HG02970 (cell line): Measurements from ENCODE around the gene INAFM1.
"Not testable (repeated sequence)": the region's sequence is repeated elsewhere in the genome, so short reads cannot be mapped to it uniquely, and the experiment has no call there.

Experiments used
- ATAC-seq: cut with Tn5 transposase; IDR thresholded peaks from one replicate; pipeline ENCODE4 v1.9.1; 2021; ENCODE audit warnings: mild to moderate bottlenecking, moderate library complexity, moderate number of reproducible peaks; ENCODE audit not compliant: unreplicated experiment, low FRiP score

The INAFM1 gene

DNA sequence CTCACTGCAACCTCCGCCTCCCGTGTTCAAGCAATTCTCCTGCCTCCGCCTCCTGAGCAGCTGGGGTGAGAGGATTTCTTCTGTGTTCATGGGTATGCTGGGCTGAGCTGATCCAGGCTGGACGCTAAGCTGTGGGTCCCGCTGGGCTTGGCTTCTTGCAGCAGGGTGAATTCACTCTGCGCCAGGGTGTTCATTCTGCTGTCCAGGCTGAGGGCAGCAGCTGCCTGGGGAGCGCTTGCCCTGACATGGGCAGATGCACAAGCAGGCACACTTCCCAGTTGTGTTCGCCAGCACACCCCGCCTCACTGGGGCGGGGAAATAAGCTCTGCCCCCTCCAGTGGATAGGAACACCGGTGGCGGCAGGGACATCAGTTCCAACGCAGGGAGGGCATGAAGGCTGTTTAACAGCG, 7.3 kb upstream of the INAFM1 start:
- ATAC-seq, result no peak

DNA sequence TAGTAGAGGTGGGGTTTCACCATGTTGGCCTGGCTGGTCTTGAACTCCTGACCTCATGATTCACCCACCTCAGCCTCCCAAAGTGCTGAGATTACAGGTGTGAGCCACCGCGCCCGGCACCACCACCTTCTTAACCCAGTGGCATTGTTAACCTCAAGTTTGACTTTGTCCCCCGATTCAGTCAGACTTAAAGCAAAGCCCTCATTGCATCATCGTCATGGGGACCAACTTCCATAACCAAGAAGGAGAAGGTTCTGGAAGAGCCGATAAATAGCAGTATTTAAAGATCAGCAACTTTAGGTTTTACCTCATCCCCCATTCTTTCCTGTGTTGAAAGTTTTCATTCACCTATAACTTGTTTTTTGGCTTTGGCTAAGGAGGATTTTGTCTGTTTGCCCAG, 6.7 kb upstream of the INAFM1 start:
- no peak for ATAC-seq

DNA sequence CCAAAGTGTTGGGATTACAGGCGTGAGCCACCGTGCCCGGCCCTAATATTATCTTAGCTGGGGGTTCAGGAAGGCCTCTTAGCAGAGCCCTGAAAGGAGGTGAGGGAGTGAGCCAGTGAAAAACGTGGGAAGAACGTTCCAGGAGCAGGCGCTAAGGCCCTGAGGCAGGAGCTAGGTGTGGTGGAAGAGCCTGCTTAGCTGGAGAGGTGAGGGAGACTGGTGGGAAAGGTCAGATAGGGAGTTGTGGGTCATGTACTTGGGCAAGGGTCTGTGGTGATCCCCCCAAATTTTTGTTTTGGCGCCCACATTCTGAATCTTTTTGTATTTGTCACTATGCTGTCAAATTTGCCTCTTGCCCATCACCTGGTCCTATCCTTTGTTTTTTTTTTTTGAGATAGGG, 5.1 kb upstream of the INAFM1 start:
- ATAC-seq, result no peak

DNA sequence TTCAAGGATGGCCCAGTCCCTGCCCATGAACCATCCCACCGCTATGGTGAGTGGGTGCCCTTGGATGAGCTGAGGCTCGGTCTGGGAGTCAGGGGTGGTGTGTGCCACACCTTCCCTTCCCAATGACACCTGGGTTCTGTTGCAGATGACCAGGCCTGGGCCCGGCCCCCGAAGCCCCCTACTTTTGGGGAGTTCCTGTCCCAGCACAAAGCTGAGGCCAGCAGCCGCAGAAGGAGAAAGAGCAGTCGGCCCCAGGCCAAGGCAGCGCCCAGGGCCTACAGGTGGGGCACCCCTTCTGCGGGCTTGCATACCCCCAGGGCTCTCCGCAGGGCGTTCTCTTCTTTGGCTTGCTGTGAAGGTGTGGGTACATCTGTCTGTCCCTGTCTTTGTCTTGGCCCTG, 4.3 kb upstream of the INAFM1 start:
- ATAC-seq, result no peak

DNA sequence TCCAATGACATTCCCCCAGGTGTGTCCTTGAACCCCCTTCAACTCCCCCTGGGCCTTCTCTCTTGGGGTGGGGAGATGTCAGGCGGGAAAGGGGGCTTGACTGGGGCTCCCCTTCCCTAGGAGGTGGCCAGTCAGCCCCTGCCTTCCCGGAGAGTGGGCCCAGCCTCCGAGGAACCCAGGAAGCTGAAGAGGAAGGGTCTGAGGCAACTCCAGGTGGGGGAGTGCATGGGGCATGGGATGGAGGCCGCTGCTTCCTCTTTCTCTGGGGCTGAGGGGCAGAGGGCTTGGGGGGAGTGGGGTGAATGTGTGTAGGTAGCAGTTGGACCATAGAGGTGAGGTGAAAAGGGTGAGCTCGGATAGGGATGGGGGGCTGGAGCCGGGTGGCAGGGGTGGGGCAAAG, 2.7 kb upstream of the INAFM1 start:
- no peak for ATAC-seq

DNA sequence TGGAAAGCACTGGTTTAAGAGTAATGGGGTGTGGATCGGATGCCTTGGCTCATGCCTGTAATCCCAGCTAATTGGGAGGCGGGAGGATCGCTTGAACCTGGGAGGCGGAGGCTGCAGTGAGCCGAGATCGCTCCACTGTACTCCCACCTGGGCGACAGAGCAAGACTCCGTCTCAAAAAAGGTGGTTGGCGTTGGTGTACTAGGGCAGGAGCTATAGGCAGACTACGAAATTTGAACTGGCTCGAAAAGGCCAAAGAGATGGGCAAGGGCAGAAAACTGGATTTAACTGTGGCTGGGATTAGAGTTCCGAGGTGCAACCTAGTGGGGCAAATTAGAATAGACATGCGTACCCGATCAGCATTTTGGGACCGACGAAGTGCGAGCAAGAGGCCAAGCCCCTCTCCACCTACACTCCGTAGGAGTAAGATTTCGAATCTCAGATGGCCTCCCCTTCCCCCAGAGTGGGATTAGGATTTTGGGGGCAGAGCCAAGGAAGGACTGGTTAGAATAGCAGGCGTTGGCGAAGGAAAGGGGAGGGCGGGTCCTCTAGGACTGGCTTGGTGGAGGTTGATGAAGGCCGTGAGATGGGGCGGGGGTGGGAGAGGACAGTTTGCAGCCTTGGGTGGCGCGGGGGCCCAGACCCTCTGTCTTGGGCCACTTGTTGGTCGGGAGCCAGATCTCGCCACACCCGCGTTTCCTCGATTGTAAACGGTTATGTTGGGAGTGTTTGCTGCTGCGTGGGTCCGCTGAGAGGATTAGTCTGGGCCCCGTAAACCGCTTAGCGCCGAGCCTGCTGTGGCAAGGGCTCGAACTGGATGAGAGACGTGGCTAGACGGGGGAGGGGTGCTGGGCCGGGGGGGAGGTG, 2.0 kb upstream of the INAFM1 start:
- ATAC-seq, result no peak

DNA sequence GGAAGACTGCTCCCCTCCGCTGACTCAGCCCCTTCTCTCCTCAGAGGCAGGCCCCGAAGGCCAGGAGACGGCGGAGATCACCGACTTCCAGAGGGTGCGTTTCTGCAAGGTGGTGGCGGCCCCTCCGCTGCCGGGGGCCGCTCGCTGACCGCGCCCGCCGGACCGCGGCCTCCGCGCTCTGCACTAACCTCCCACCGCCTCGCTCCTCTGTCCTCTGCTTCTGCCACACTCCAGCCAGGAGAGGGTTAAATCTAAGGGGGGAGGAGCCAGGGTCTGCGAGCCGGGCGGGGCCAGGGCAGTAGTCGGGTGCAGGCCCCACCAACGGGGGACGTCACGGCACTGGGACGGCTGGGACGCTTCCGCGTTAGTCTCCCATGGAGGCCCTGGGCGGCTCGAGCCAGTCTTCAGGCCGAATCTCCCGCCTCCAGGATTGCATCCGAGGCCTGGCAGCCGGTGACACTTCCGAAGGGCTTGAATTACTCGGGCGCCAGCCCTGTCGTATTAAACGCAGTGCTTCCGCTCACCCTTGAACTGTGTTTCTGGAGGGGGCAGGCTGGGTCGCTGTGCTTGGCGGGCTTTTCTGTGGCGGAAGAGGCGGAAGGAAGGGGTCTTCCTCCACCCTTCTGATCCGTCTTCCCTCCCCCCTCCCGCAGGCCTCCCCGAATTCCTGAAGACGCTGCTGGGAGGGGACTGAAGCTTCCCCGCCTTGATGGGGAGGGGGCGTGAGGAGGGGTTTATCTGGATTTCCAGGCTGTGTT, 1.2 kb upstream of the INAFM1 start:
- ATAC-seq, result peak; percentile 51

DNA sequence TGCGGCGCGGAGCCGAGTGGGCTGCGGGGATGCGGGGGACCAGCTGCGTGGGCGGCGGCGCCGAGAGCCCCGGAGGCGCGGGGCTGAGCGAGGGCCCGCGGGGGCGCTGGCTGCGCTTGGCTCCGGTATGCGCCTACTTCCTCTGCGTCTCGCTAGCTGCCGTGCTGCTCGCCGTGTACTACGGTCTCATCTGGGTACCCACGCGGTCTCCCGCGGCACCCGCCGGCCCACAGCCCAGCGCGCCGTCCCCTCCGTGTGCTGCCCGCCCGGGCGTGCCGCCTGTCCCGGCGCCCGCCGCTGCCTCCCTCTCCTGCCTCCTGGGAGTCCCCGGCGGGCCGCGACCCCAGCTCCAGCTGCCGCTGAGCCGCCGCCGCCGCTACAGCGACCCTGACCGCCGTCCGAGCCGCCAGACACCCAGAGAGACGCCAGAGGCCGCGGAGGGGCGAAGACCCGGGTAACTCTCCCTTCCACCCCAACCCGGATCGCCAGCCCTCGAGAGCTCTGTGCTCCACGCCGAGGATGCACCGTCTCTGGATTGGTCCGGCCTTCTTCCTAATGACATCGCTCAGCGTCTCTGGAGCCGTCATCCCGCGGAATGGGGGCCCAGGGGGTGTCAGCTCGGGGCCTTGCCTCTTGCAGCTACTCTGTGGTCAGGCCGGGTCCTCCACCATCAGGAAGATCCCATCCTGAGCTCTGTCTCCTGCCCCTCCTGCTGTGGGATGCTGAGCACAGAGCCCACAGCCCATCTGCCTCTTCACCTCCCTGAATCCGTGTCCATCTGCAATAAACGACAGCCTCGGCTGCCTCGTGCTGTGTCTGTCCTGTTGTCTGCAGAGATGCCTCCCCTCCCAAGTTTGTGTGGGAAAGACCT, 441 bp downstream of the INAFM1 start:
- ATAC-seq, result peak; percentile 24

DNA sequence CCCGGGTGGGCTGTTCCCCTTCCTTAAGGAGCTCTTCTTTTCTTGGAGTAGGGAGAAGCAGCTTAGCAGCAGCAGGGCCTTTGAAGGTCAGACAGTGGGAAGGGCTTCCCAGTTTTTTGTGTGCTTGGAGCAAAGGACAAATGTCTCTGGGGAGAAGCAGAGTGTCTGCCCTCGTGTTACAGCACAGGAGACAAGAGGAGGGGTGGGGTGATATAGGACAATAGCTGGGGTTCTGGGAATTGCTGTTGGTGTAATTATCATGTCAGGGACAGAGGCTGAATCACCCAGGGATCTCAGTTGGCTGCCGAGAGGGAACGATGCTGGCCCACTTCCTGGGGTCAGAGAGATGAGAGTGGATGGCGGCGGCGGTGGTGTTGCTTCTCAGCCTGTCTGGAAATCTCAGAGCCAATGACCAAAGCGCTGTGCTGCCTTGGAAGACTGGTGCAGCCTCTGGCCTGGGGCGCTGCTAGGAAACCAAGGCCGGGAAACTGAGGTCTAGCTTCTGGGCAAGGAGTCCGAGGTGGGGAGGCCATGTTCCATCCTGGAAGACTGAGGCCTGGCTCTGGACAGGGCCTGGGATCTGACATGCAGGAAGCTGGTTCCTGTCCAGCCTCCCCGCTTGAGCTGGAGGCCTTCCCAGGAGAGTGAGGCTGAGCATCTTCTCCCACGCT, 1.2 kb downstream of the INAFM1 start:
- no peak for ATAC-seq

DNA sequence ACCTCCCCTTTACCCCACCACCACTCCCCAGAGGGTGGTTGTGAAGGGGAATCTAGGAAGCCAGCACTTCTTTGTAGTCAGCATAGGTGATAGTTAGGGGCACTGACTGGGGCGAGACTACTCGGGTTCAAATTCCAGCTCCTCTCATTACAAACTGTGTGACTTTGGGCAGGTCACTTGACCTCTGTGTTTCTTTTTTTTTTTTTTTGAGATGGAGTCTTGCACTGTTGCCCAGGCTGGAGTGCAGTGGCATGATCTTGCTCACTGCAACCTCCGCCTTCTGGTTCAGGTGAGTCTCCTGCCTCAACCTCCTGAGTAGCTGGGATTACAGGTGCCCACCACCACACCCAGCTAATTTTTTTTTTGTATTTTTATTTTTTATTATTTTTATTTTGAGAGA, 1.8 kb downstream of the INAFM1 start:
- ATAC-seq, result not testable (repeated sequence)

DNA sequence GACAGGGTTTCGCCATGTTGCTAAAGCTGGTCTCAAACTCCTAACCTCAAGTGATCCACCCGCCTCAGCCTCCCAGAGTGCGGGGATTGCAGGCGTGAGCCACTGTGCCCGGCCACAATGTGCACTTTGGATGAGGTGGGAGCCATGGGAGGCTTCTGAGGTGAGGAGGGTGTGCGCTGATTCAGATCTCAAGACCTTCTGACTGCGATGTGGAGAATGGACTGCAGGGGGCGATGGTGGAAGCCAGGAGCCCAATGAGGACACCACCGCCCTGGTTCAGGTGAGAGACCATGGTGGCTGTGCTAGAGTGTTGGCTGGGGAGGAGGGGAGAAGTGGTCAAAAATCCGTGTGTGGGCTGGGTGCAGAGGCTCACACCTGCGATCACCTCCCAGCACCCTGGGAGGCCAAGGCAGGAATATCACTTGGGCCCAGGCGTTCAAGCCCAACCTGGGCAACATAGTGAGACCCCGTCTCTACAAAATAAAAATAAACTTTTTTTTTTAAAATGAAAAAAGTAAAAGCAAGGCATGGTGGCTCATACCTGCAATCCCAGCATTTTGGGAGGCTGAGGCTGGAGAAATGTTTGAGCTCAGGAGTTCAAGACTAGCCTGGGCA, 5.6 kb downstream of the INAFM1 start:
- no peak for ATAC-seq

DNA sequence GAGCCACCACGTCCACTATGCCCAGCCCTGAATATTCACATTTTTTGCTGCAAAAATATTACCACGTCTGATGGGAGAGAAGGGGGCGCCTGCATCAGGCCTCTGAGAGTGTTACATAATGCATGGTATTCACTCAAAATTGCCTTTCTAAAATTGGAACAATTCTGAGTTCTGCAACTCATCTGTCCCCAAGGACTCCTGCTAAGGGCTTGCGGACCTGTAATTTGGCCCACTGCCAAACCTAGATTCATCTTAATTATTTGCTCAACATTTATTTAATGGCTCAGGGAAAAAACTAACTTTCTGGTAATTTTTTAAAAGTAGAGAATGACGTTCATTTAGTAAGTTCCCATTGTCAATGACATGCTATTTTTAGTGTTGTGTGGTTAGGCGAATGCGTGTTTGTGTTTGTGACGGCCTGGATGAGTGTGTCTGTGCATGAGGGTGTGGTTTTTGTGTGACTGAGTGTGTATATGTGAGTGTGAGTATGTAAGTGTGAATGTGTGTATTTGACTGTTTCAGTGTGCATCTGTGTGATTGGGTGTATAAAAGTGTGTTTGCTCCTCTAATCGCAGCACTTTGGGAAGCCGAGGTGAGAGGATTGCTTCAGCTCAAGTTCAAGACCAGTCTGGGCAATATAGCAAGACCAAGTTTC, 8.8 kb downstream of the INAFM1 start:
- no peak for ATAC-seq

DNA sequence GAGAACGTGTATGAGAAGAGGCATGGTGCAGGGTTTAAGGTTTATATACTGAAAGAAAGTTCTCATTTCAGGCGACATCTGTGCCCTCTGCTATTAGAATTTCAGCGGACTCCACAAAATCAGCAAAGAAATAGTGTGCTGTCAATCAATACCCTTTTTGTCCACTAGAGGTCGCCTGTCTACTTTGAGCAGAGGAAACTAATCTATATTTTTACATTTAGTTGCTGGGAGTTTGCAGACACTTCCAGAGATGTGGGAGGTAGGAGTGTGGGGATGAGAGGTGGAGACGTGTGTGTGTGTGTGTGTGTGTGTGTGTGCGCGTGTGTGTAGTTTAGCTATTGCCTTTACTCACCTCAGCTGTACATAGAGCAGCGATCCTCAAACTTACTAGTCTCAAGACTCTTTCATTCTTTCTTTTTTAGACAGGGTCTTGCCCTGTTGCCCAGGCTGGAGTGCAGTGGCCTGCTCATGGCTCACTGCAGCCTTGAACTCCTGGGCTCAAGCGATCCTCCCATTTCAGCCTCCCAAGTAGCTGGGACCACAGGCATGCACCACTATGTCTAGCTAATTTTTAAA, 9.7 kb downstream of the INAFM1 start:
- no peak for ATAC-seq

DNA sequence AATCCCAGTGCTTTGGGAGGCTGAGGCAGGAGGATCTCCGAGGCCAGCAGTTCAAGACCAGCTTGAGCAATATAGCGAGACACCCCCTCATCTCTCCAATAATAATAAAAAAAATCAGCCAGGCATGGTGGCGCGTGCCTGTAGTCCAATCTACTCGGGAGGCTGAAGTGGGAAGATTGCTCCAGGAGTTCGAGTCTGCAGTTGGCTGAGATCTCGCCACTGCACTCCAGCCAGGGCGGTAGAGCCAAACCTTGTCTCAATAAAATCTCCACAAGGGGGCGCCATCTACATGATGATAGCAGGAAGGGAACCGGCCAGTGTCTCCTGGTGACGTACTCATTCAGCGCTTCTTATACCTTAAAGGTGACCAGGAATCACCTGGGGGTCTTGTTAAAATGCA, 21.4 kb downstream of the INAFM1 start:
- ATAC-seq, result no peak

DNA sequence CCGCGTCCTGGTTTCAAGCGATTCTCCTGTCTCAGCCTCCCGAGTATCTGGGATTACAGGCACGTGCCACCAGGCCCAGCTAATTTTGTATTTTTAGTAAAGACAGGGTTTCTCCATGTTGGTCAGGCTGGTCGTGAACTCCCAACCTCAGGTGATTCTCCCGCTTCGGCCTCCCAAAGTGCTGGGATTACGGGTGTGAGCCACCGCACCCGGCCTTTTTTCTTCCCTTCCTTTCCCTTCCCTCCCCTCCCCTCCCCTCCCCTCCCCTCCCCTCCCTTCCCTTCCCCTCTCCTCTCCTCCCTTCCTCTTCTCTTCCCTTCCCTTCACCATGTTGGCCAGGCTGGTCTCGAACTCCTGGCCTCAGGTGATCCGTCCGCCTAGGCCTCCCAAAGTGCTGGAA, 26.2 kb downstream of the INAFM1 start:
- not testable (repeated sequence) for ATAC-seq

DNA sequence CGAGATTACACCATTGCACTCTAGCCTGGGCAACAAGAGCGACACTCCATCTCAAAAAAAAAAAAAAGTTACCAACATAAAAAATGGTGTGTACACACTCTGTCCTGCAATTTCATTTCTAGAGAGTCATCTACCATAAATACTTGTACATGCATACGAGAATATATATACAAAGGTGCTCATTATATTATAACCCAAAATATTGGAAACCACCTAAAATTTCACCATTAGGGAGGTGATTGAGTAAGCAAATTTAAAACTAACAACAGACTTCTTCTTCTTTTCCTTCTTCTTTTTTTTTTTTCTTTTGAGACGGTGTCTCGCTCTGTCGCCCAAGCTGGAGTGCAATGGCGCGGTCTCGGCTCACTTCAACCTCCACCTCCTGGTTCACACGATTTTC, 27.6 kb downstream of the INAFM1 start:
- no peak for ATAC-seq

DNA sequence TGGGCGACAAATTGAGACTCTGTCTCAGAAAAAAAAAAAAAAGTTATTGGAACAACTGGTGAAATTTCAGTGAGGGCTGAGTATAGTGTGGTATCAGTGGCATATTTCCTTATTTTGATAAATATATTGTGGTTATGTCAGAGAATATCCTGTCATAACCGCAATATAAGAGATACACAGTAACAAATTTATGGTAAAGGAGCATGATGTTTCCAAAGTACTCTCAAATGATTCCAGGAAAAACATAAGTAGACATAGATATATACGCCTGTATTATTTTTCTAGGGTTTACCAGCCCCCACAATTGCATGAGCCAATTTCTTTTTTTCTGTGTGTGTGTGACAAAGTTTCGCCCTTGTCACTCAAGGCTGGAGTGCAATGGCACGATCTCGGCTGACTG, 29.3 kb downstream of the INAFM1 start:
- ATAC-seq, result no peak

DNA sequence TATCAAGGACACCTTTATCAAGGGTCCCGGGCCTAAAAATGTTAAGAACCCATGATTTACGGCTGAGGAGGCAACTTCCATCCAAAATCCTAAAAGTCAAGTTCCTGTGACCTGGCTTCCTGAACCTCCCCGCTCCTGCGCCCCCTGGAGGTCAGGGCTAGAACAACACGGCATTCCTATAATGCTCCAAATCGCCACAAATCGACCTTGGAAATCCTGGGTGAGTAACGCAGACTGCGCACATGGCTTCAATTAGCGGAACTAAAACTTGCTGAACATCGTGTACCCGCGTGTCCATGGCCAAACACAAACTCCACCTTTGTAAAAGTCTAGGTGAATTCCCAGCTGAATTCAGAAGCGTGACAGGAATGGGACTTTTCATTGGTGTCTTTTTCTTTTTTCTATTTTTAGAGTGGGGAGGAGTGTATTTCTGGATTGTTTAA, 30.6 kb downstream of the INAFM1 start:
- ATAC-seq, result no peak

DNA sequence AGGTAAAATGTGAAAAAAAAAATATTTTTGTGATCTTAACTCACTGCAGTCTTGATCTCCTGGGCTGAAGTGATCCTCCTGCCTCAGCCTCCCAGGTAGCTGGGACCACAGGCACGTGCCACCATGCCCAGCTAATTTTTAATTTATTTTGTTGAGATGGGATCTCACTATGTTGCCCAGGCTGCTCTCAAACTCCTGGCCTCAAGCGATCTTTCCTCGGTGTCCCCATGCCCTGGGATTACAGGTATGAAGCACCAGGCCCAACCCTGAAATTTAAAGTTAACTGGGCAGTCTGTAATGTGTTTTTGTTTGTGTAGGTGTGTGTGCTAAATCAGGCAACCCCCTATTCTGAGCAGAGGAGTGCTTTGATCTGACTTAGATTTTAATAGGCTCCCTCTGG, 31.6 kb downstream of the INAFM1 start:
- no peak for ATAC-seq
